Endothelial cell (in vitro differentiated cells): ENCODE results near the gene IL1RAPL1. TPM values are rescaled to one million over a fixed set of nuclear protein-coding genes. Genes with fewer than 3 reads are reported as not detected.

Source experiments
- DNase-seq: peaks from one replicate; pipeline ENCODE4 v3.0.0; 2021; ENCODE audit warnings: low spot score
- H3K27ac Mint-ChIP-seq: one replicate; pipeline ENCODE4 v1.8.0; 2021; ENCODE audit warnings: mixed read lengths, inconsistent platforms; ENCODE audit not compliant: unreplicated experiment
- H3K27me3 Mint-ChIP-seq: one replicate; pipeline ENCODE4 v1.8.0; 2021; ENCODE audit warnings: mild to moderate bottlenecking, moderate library complexity, mixed read lengths, inconsistent platforms; ENCODE audit not compliant: unreplicated experiment
- H3K36me3 Mint-ChIP-seq: one replicate; pipeline ENCODE4 v1.8.0; 2021; ENCODE audit warnings: mild to moderate bottlenecking, low read depth, mixed read lengths, inconsistent platforms; ENCODE audit not compliant: unreplicated experiment
- H3K4me1 Mint-ChIP-seq: one replicate; pipeline ENCODE4 v1.8.0; 2021; ENCODE audit warnings: mild to moderate bottlenecking, mixed read lengths, inconsistent platforms; ENCODE audit not compliant: unreplicated experiment
- H3K4me3 Mint-ChIP-seq: one replicate; pipeline ENCODE4 v1.8.0; 2021; ENCODE audit warnings: mild to moderate bottlenecking, mixed read lengths, inconsistent platforms; ENCODE audit not compliant: unreplicated experiment
- H3K9me3 Mint-ChIP-seq: one replicate; pipeline ENCODE4 v1.8.0; 2021; ENCODE audit warnings: mixed read lengths, inconsistent platforms; ENCODE audit not compliant: unreplicated experiment
- CTCF ChIP-seq: fragments of 200-600 bp; sonication (generic); IDR thresholded peaks from one replicate; pipeline ENCODE4 v1.5.0; 2021; ENCODE audit warnings: antibody characterized with exemption; ENCODE audit not compliant: unreplicated experiment
- total RNA-seq: library from RNA; stranded (reverse); fragmentation: NEBNext Ultra II Directional; extraction: Animal tissue kit (Norgen Biotek cat#: 25700); gene quantifications from one replicate; pipeline ENCODE4 v1.2.1, GENCODE V29; 2021; ENCODE audit not compliant: unreplicated experiment

Gene IL1RAPL1
- total RNA-seq, 1 donor from 2014 or later: 0.18 TPM

- Mint-ChIP-seq H3K27me3 (no peaks in the 10 kb centered on the region), H3K4me3 (no peak overlapping the region), H3K4me1 (no peaks in the 10 kb centered on the region), H3K36me3 (no peaks in the 10 kb centered on the region), H3K9me3 (no peaks in the 10 kb centered on the region), H3K27ac (no peak overlapping the region)
- no peak for TF ChIP-seq CTCF
- DNase-seq: no peak
Observed at GRCh38 chrX:29913647-29914046, 1326.4 kb downstream of the IL1RAPL1 start.

- no peak for DNase-seq
- no peak overlapping the region for H3K27ac Mint-ChIP-seq
- H3K27me3 Mint-ChIP-seq: no peaks in the 10 kb centered on the region
- no peak overlapping the region for H3K4me3 Mint-ChIP-seq
- no peak for TF ChIP-seq CTCF
- H3K9me3 Mint-ChIP-seq: no peaks in the 10 kb centered on the region
- no peaks in the 10 kb centered on the region for H3K36me3 Mint-ChIP-seq
- no peaks in the 10 kb centered on the region for H3K4me1 Mint-ChIP-seq
Observed at GRCh38 chrX:29922607-29923006, 1335.4 kb downstream of the IL1RAPL1 start.

- Mint-ChIP-seq H3K4me3 (no peak overlapping the region), H3K27ac (no peak overlapping the region), H3K36me3 (no peaks in the 10 kb centered on the region), H3K9me3 (no peaks in the 10 kb centered on the region), H3K27me3 (no peaks in the 10 kb centered on the region), H3K4me1 (no peaks in the 10 kb centered on the region)
- no peak for DNase-seq
- no peak for TF ChIP-seq CTCF
Observed at GRCh38 chrX:29926056-29926455, 1338.8 kb downstream of the IL1RAPL1 start.

- Mint-ChIP-seq H3K27me3 (no peaks in the 10 kb centered on the region), H3K4me1 (no peaks in the 10 kb centered on the region)
Observed at GRCh38 chrX:29926659-29927058, 1339.4 kb downstream of the IL1RAPL1 start.

GRCh38 chrX:29935455-29935854 lies 1348.2 kb downstream of the IL1RAPL1 start:
- H3K36me3 Mint-ChIP-seq: no peaks in the 10 kb centered on the region
- H3K27me3 Mint-ChIP-seq: no peaks in the 10 kb centered on the region
- no peak for TF ChIP-seq CTCF
- DNase-seq: no peak
- H3K9me3 Mint-ChIP-seq: no peaks in the 10 kb centered on the region
- H3K4me1 Mint-ChIP-seq: no peaks in the 10 kb centered on the region
- H3K4me3 Mint-ChIP-seq: no peak overlapping the region
- no peak overlapping the region for H3K27ac Mint-ChIP-seq

More at GRCh38 chrX:29926659-29927058, 1339.4 kb downstream of the IL1RAPL1 start:
- Mint-ChIP-seq H3K27ac (no peak overlapping the region), H3K9me3 (no peaks in the 10 kb centered on the region), H3K36me3 (no peaks in the 10 kb centered on the region), H3K4me3 (no peak overlapping the region)
- TF ChIP-seq CTCF: no peak
- DNase-seq: no peak
